Measurements from ENCODE around the gene NUP155. TPM values are rescaled to one million over a fixed set of nuclear protein-coding genes. Genes with fewer than 3 reads are reported as not detected.
"Not testable (repeated sequence)": the region's sequence is repeated elsewhere in the genome, so short reads cannot be mapped to it uniquely, and the experiment has no call there.

NUP155 gene
- total and polyA plus RNA-seq, 7 experiments from 2014 or later: 18.7 to 51.2 (median 24.7) TPM

GRCh38 chr5:37391591-37391990 is 20.7 kb upstream of the NUP155 start:
- CTCF ChIA-PET: no interaction called here
- H3K27ac Mint-ChIP-seq: peak overlapping the region in 1 of 9 donors; percentile 33

GRCh38 chr5:37379100-37379628 is 8.3 kb upstream of the NUP155 start, which contains the start of gene WDR70:
TSS of gene WDR70 (plus strand) at chr5:37379318. CDS start at chr5:37379368, 50 bp downstream.
- Histone ChIP-seq H3K4me3 (ENCODE audit: low read length) (peak within 1 kb of the TSS; percentile 74), H3K27ac (ENCODE audit: low read depth, low read length) (peak within 1 kb of the TSS; percentile 71)
- POLR2A ChIA-PET: interaction anchor here (0.6 to 1.9 kb wide), 4 partner anchors 8 to 1134 kb away, joined by 3 to 23 read pairs (median 6); partner anchors contain the start of genes NIPBL and NUP155

More at GRCh38 chr5:37391591-37391990, 20.7 kb upstream of the NUP155 start:
- Histone ChIP-seq H3K9me3 (ENCODE audit: control insufficient read depth in 2 of 3, low read length in 3 of 3) (no peaks in the 10 kb centered on the region), H3K36me3 (ENCODE audit: control insufficient read depth in 2 of 3, insufficient read depth in 3 of 3, low read length in 3 of 3) (peaks cover 0 to 30% (median 5%) of the 10 kb centered on the region in 3 experiments), H3K27ac (ENCODE audit: low read depth, low read length) (no peak overlapping the region), H3K4me1 (ENCODE audit: control insufficient read depth in 2 of 2, insufficient read depth in 2 of 2, low read length in 2 of 2) (no peaks in the 10 kb centered on the region), H3K27me3 (ENCODE audit: control insufficient read depth in 2 of 2, insufficient read depth in 2 of 2, low read length in 2 of 2) (no peaks in the 10 kb centered on the region), H3K4me3 (ENCODE audit: low read length) (no peak overlapping the region)
- Mint-ChIP-seq H3K27me3 (no peaks in the 10 kb centered on the region), H3K4me1 (peaks cover 0 to 24% (median 11%) of the 10 kb centered on the region in 7 donors), H3K36me3 (peaks cover 3 to 36% (median 24%) of the 10 kb centered on the region in 5 donors), H3K9me3 (no peaks in the 10 kb centered on the region), H3K4me3 (no peak overlapping the region)
- no peak for DNase-seq
- intact Hi-C loops (cut with micrococcal nuclease): no loop called here
- ATAC-seq: no peak
- POLR2A ChIA-PET: no interaction called here

GRCh38 chr5:37378066-37378465 is 7.2 kb upstream of the NUP155 start:
- DNase-seq; H3K9me3 Mint-ChIP-seq; H3K36me3 Mint-ChIP-seq; H3K9me3 ChIP-seq (ENCODE audit: control insufficient read depth in 2 of 3, low read length in 3 of 3); ATAC-seq; H3K27me3 ChIP-seq (ENCODE audit: control insufficient read depth in 2 of 2, insufficient read depth in 2 of 2, low read length in 2 of 2); H3K4me3 ChIP-seq (ENCODE audit: low read length); H3K4me1 ChIP-seq (ENCODE audit: control insufficient read depth in 2 of 2, insufficient read depth in 2 of 2, low read length in 2 of 2); H3K36me3 ChIP-seq (ENCODE audit: control insufficient read depth in 2 of 3, insufficient read depth in 3 of 3, low read length in 3 of 3); H3K27me3 Mint-ChIP-seq; CTCF ChIA-PET; H3K27ac ChIP-seq (ENCODE audit: low read depth, low read length): not testable (repeated sequence)
- POLR2A ChIA-PET: interaction anchor here (1.9 kb wide), 1 partner anchor 501 kb away, joined by 8 read pairs; the partner anchor contains the start of gene NIPBL
- peak overlapping the region in 9 of 10 donors; percentile 51 to 98 (median 71) for H3K4me3 Mint-ChIP-seq
- intact Hi-C loops (cut with micrococcal nuclease): loop anchor here in 1 of 2 donors (10.0 kb wide), 1 partner anchor 163 kb away; no protein-coding TSS in a partner anchor
- H3K4me1 Mint-ChIP-seq: peaks cover 12 to 20% (median 18%) of the 10 kb centered on the region in 7 donors
- H3K27ac Mint-ChIP-seq: peak overlapping the region in 3 of 9 donors; percentile 21 to 55 (median 36)

More at GRCh38 chr5:37379100-37379628, 8.3 kb upstream of the NUP155 start, which contains the start of gene WDR70:
- H3K9me3 Mint-ChIP-seq; H3K27me3 Mint-ChIP-seq; H3K4me1 ChIP-seq (ENCODE audit: control insufficient read depth in 2 of 2, insufficient read depth in 2 of 2, low read length in 2 of 2); H3K36me3 ChIP-seq (ENCODE audit: control insufficient read depth in 2 of 3, insufficient read depth in 3 of 3, low read length in 3 of 3); H3K36me3 Mint-ChIP-seq; H3K9me3 ChIP-seq (ENCODE audit: control insufficient read depth in 2 of 3, low read length in 3 of 3); H3K27me3 ChIP-seq (ENCODE audit: control insufficient read depth in 2 of 2, insufficient read depth in 2 of 2, low read length in 2 of 2): not testable (repeated sequence)
- Mint-ChIP-seq H3K4me3 (peak within 1 kb of the TSS; percentile 89 to 98 (median 95)), H3K4me1 (peaks cover 12 to 20% (median 19%) of the 10 kb centered on the region in 7 donors), H3K27ac (peak within 1 kb of the TSS; percentile 52 to 89 (median 86))
- intact Hi-C loops (cut with micrococcal nuclease): loop anchor here (1.0 to 10.0 kb wide), 2 partner anchors 8 to 164 kb away; partner anchors contain the start of gene NUP155 (in 2 of the 2)
- peak; percentile 56 to 76 (median 67) for DNase-seq
- ATAC-seq: peak; percentile 99
- CTCF ChIA-PET: interaction anchor here (1.6 kb wide), 1 partner anchor 8 kb away, joined by 8 read pairs; the partner anchor contains the start of gene NUP155

GRCh38 chr5:37375091-37375490 is 4.2 kb upstream of the NUP155 start:
- H3K4me3 Mint-ChIP-seq: no peak overlapping the region
- CTCF ChIA-PET: no interaction called here
- H3K27ac Mint-ChIP-seq: no peak overlapping the region
- Histone ChIP-seq H3K27me3 (ENCODE audit: control insufficient read depth in 2 of 2, insufficient read depth in 2 of 2, low read length in 2 of 2) (no peaks in the 10 kb centered on the region), H3K9me3 (ENCODE audit: control insufficient read depth in 2 of 3, low read length in 3 of 3) (no peaks in the 10 kb centered on the region), H3K4me3 (ENCODE audit: low read length) (no peak overlapping the region), H3K4me1 (ENCODE audit: control insufficient read depth in 2 of 2, insufficient read depth in 2 of 2, low read length in 2 of 2) (peaks cover 5% of the 10 kb centered on the region in 2 donors), H3K36me3 (ENCODE audit: control insufficient read depth in 2 of 3, insufficient read depth in 3 of 3, low read length in 3 of 3) (no peaks in the 10 kb centered on the region), H3K27ac (ENCODE audit: low read depth, low read length) (no peak overlapping the region)
- POLR2A ChIA-PET: no interaction called here
- no peaks in the 10 kb centered on the region for H3K27me3 Mint-ChIP-seq
- peaks cover 11 to 25% (median 22%) of the 10 kb centered on the region in 7 donors for H3K4me1 Mint-ChIP-seq
- no peak for DNase-seq
- peaks cover 0 to 4% (median 0%) of the 10 kb centered on the region in 5 donors for H3K36me3 Mint-ChIP-seq
- intact Hi-C loops (cut with micrococcal nuclease): loop anchor here in 1 of 2 donors (10.0 kb wide), 1 partner anchor 160 kb away; no protein-coding TSS in a partner anchor
- H3K9me3 Mint-ChIP-seq: no peaks in the 10 kb centered on the region
- ATAC-seq: no peak

GRCh38 chr5:37370550-37370863 is 399 bp downstream of the NUP155 start:
- intact Hi-C loops (cut with micrococcal nuclease): loop anchor here (5.0 to 10.0 kb wide), 3 partner anchors 156 to 1218 kb away; partner anchors contain the start of genes LMBRD2 (in 1 of the 2) and SKP2 (in 1 of the 2)
- Mint-ChIP-seq H3K27ac (peak overlapping the region; percentile 87 to 98 (median 96)), H3K36me3 (peaks cover 0 to 3% (median 0%) of the 10 kb centered on the region in 5 donors), H3K9me3 (no peaks in the 10 kb centered on the region), H3K27me3 (no peaks in the 10 kb centered on the region), H3K4me1 (peaks cover 31 to 53% (median 39%) of the 10 kb centered on the region in 7 donors), H3K4me3 (peak overlapping the region; percentile 92 to 99 (median 94))
- peak overlapping the region; percentile 89 for H3K27ac ChIP-seq (ENCODE audit: low read depth, low read length)
- POLR2A ChIA-PET: interaction anchor here (0.7 to 1.5 kb wide), 8 partner anchors 9 to 494 kb away, joined by 3 to 23 read pairs (median 4); partner anchors contain the start of genes NIPBL and WDR70
- H3K4me3 ChIP-seq (ENCODE audit: low read length): peak overlapping the region; percentile 95
- no peak for ATAC-seq
- no peaks in the 10 kb centered on the region for H3K27me3 ChIP-seq (ENCODE audit: control insufficient read depth in 2 of 2, insufficient read depth in 2 of 2, low read length in 2 of 2)
- no peak for DNase-seq
- no peaks in the 10 kb centered on the region for H3K9me3 ChIP-seq (ENCODE audit: control insufficient read depth in 2 of 3, low read length in 3 of 3)
- H3K4me1 ChIP-seq (ENCODE audit: control insufficient read depth in 2 of 2, insufficient read depth in 2 of 2, low read length in 2 of 2): peaks cover 21 to 22% of the 10 kb centered on the region in 2 donors
- CTCF ChIA-PET: interaction anchor here (1.8 kb wide), 1 partner anchor 9 kb away, joined by 8 read pairs; the partner anchor contains the start of gene WDR70
- H3K36me3 ChIP-seq (ENCODE audit: control insufficient read depth in 2 of 3, insufficient read depth in 3 of 3, low read length in 3 of 3): no peaks in the 10 kb centered on the region

- ATAC-seq (no peak), DNase-seq (no peak)
- H3K4me1 ChIP-seq (ENCODE audit: control insufficient read depth in 2 of 2, insufficient read depth in 2 of 2, low read length in 2 of 2): no peaks in the 10 kb centered on the region
- POLR2A ChIA-PET: no interaction called here
- intact Hi-C loops (cut with micrococcal nuclease): no loop called here
- CTCF ChIA-PET: interaction anchor here (0.6 kb wide), 1 partner anchor 920 kb away, joined by 3 read pairs; no protein-coding TSS in a partner anchor
- H3K27me3 Mint-ChIP-seq: no peaks in the 10 kb centered on the region
- H3K36me3 ChIP-seq (ENCODE audit: control insufficient read depth in 2 of 3, insufficient read depth in 3 of 3, low read length in 3 of 3): peaks cover 1 to 60% (median 6%) of the 10 kb centered on the region in 3 experiments
- H3K4me3 ChIP-seq (ENCODE audit: low read length): no peak overlapping the region
- H3K4me3 Mint-ChIP-seq: no peak overlapping the region
- peaks cover 0 to 14% (median 4%) of the 10 kb centered on the region in 5 donors for H3K36me3 Mint-ChIP-seq
- no peak overlapping the region for H3K27ac Mint-ChIP-seq
- H3K9me3 Mint-ChIP-seq: no peaks in the 10 kb centered on the region
- H3K4me1 Mint-ChIP-seq: peaks cover 0 to 4% (median 0%) of the 10 kb centered on the region in 7 donors
- H3K27ac ChIP-seq (ENCODE audit: low read depth, low read length): no peak overlapping the region
- H3K9me3 ChIP-seq (ENCODE audit: control insufficient read depth in 2 of 3, low read length in 3 of 3): no peaks in the 10 kb centered on the region
- H3K27me3 ChIP-seq (ENCODE audit: control insufficient read depth in 2 of 2, insufficient read depth in 2 of 2, low read length in 2 of 2): no peaks in the 10 kb centered on the region
Measured at GRCh38 chr5:37355161-37355560, 15.7 kb downstream of the NUP155 start.
